HUES64 (cell line): ENCODE data around the gene EXOC2.

Experiments used
- H3K27ac ChIP-seq: 2 replicates; pipeline ENCODE4 v1.7.0; 2013; ENCODE audit warnings: low read depth, low read length, inconsistent platforms
- H3K27me3 ChIP-seq: 2 replicates; pipeline ENCODE4 v1.6.1; 2013; ENCODE audit warnings: mild to moderate bottlenecking, low read length; ENCODE audit not compliant: insufficient read depth
- H3K36me3 ChIP-seq: 2 replicates; pipeline ENCODE4 v1.6.1; 2013; ENCODE audit warnings: mild to moderate bottlenecking, low read length; ENCODE audit not compliant: insufficient read depth
- H3K4me1 ChIP-seq: 2 replicates; pipeline ENCODE4 v1.6.1; 2013; ENCODE audit warnings: mild to moderate bottlenecking, low read length, moderate library complexity; ENCODE audit not compliant: insufficient read depth
- H3K4me3 ChIP-seq: 2 replicates; pipeline ENCODE4 v1.5.1; 2013; ENCODE audit warnings: mild to moderate bottlenecking, low read length, moderate library complexity
- H3K9ac ChIP-seq: 2 replicates; pipeline ENCODE4 v1.6.1; 2013; ENCODE audit warnings: mild to moderate bottlenecking, low read depth, low read length
- H3K9me3 ChIP-seq: 2 replicates; pipeline ENCODE4 v1.6.1; 2013; ENCODE audit warnings: low read depth, low read length; ENCODE audit not compliant: insufficient read depth
- WGBS: fragments of 150-250, 120-280 bp; methylation state at CpG from one replicate; pipeline ENCODE4 v1.1.7; 2013; ENCODE audit warnings: missing lambda C conversion rate; 5-methylcytosine and 5-hydroxymethylcytosine counted together

EXOC2 gene

DNA sequence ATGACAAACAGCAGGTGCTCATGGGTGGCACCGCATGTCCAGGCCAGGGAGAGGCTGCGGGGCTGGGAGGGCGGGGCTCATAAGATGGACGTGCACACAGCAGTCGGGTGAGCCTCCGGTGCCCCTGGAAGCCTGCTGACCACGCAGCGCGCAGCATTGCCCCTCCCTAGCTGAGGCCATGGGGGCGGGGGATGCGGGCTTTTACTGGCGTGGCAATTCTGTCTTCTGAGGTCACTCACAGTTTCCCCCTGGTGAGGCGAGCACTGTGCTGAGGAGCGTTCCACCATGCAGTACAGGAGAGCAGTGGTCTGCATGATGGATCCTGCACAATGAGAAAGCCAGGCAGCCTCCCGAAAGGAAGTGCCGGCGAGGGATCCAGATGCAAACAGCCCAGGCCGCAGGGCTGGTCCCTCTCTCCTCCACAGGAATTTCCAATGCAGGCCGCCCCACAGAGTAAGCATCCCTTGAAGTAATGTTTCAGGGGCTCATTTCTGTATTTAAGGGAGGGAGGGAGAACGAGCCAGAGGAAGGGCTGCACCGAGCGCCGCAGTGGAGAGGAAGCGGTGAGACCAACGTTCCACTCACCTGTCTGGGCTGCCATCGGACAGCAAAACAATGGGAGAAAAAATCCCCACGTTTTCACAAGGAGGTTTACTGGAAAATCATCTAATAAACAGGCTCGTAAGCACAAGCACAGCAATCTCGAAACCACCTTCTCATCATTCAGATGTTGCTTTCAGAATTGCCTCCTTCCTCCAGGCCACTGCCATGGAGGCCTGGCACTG, 245.4 kb downstream of the EXOC2 start:
- peaks cover 14% of the 10 kb centered on the region for H3K9me3 ChIP-seq
- no peak overlapping the region for H3K27ac ChIP-seq
- H3K4me1 ChIP-seq: no peaks in the 10 kb centered on the region
- H3K27me3 ChIP-seq: no peaks in the 10 kb centered on the region
- 93% methylated on average over 28 of the region's 29 CpGs for WGBS
- H3K9ac ChIP-seq: no peak overlapping the region
- no peak overlapping the region for H3K4me3 ChIP-seq
- no peaks in the 10 kb centered on the region for H3K36me3 ChIP-seq

DNA sequence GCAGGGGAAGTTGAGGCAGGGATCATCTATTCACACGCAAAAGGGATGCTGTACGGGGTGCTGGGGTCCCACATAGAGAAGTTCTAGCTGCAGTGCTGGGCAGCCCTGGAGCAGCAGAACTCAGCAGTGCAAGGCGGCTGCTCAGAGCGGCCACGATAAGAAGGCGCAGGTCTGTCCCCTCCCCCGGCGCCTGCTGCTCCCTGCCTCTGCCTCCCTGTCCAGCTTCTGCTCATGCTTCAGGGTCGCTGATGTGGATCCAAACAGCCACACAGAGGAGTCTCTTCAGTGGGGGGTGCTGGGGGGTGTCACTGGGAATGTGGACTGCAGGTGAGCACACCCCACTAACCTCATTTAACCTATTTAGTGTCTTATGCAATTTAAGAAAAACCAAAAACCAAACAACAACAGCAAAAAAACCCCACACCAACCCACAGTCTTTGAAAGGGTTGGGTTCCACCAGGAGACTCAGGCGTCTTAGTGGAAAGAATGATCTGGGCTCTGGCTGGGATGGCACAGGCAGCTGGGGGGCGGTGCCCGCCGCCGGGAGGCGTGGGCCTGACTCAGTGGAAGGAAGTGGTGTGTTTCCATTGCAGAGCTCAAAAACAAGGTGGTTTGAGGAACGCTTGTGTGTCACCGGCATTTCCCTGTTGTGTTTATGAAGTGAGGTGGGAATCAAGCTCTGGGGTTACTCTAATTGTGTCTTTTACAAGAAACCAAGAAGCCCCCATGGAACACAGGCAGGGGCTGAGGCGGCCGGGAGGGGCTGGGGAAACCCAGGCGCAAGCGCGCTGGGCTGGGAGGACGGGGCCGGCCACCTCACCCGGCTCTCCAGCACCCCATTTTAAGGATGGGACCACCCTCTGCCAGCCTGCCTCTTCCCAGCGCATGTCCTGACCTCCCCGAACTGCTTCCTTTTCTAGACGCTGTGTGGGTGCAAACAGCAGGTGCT, 246.2 kb downstream of the EXOC2 start:
- Histone ChIP-seq H3K9me3 (peaks cover 14% of the 10 kb centered on the region), H3K4me1 (no peaks in the 10 kb centered on the region), H3K27me3 (no peaks in the 10 kb centered on the region), H3K27ac (no peak overlapping the region), H3K9ac (no peak overlapping the region), H3K36me3 (no peaks in the 10 kb centered on the region), H3K4me3 (no peak overlapping the region)
- WGBS: 93% methylated on average over 28 of the region's 28 CpGs

DNA sequence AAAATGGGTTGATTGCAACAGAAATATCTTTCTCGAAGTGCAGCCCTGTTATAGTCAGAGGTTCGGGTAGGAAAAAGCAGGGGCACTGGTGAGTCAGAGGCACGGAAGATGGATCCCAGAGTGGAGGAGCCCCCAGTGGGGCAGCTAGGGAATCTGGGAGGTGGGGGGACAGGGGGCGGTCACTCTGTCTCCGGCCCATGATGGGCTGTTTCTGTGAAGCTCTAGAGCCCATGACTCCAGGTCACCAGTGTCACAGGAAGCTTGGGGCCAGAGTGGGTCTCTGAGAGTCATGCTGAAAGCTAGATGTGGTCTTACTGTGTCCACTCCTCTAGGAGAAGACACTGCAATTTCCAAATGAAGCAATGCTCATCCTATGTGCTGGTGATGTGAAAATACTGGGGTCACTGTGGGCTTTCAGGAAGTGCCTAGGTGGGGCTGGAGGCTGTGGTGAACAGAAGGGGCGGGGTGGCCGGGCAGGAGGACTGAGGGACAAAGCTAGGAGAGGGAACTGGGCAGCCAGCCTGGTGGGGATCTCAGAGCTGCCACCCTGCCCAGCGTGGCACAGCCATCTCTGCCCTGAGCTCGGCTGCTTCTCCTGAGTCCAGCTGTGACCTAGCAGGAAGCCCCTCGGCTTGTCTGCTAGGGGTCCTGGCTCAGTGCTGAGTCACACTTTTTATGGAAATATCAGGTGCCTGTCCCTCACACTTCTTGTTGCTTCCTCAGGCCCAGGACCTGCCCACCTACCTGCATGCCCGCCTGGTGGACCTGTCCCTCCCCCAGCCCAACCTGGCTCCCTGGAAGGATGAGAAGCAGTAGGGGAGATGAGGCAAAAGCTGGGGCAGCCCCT, 247.1 kb downstream of the EXOC2 start:
- WGBS: 89% methylated on average over 11 of the region's 11 CpGs

DNA sequence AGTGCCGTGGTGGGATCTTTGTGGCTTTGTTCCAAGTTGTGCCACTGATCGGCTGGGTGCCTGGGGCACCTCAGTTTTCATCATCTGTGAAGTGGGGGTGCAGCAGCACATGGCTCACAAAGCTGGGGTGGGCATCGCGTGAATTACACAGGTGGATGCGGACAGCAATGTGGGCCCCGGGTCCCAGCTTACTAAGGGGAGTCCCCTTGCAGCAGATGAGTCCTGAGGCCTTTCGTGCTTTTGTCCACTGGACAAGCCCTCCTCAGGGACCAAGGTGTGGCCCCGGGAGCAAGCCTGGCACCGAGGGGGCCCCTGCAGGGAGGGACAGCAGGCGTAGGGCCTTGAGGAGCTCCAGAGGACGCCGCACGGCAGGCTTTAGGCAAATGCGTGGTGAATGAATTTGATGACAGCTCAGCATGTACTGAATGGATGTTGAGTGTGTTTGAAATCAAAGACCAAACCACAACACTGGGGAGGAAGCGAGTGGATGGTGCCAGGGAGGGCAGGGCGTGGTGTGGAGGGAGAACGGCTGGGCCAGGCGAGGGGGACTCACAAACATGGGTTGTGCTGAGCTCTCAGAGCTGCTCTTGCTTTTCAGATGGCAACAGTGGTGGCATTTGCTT, 248.2 kb downstream of the EXOC2 start:
- no peak overlapping the region for H3K27ac ChIP-seq
- peaks cover 12% of the 10 kb centered on the region for H3K9me3 ChIP-seq
- H3K4me3 ChIP-seq: no peak overlapping the region
- no peaks in the 10 kb centered on the region for H3K27me3 ChIP-seq
- no peaks in the 10 kb centered on the region for H3K4me1 ChIP-seq
- H3K36me3 ChIP-seq: no peaks in the 10 kb centered on the region
- WGBS: 91% methylated on average over 18 of the region's 18 CpGs
- no peak overlapping the region for H3K9ac ChIP-seq

More for the DNA sequence above, 247.1 kb downstream of the EXOC2 start:
- Histone ChIP-seq H3K9me3 (peaks cover 12% of the 10 kb centered on the region), H3K9ac (no peak overlapping the region), H3K4me3 (no peak overlapping the region), H3K27me3 (no peaks in the 10 kb centered on the region), H3K4me1 (no peaks in the 10 kb centered on the region), H3K36me3 (no peaks in the 10 kb centered on the region), H3K27ac (no peak overlapping the region)

DNA sequence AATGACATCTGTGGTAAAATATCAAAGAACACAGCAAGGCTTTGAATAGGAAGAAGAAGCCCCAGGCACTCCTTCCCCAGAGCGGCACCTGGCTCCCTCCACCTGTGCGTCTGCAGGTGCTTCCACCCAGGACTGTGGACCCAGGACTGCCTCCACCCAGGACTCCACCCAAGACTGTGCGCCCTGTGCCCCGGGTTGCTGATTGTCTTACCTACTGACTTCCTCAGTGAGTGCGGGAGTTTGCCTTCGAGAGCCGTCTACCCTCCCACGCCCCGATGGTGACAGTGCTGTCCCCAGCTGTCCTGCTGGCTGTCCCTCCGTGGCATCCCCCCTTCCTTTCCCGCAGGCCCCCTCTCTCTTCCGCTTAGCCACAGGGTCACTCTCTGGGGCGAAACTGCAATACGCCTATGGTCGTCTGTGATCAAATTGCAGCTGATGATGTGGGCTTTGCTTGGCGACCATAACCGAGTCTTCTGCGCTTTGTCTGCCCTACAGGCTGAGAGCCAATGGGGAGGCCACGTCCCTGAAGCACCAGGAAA, 249.2 kb downstream of the EXOC2 start:
- Histone ChIP-seq H3K9me3 (peaks cover 4% of the 10 kb centered on the region), H3K27ac (no peak overlapping the region), H3K9ac (no peak overlapping the region), H3K27me3 (no peaks in the 10 kb centered on the region), H3K36me3 (no peaks in the 10 kb centered on the region), H3K4me1 (no peaks in the 10 kb centered on the region), H3K4me3 (no peak overlapping the region)
- 92% methylated on average over 19 of the region's 19 CpGs for WGBS

DNA sequence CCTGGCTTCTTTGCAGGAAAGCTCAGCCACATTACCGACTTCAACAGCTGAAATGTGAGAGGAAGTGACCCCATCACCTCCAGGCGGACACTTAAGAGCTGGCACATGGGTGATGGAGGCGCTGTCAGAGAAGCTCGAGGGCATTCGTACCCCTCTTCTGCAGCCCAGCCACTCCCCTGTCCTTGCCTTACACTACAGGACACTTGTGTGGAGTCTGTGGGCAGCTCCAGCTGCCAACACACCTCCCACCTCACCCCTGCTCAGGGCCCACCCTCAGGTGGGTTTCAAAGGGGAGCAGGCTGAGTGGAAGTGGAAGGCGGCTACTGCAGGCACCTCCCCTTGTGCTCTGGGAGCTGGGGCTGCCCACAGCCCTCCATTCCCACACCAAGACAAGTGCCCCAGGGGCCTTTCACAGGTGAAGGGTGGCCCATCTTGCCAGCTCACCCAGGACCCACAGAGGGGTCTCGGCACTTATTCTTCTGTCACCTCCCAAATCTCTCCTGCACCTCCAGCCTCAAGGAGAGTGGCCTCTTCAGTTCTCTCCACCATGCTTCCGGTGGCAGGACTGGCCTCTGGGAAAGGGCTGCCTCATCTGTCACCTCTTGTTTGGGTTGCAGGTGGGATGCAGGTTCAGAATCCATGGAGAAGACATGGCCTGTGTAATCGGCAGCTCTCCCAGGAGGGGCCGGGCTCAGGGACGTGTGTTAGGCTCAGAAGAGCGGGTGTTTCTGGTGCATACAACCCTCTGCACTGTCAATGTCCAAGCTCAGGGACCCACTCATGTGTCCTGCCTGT, 251.6 kb downstream of the EXOC2 start:
- WGBS: 94% methylated on average over 12 of the region's 12 CpGs
- H3K4me1 ChIP-seq: no peaks in the 10 kb centered on the region
- no peaks in the 10 kb centered on the region for H3K9me3 ChIP-seq
- H3K9ac ChIP-seq: no peak overlapping the region
- H3K27me3 ChIP-seq: no peaks in the 10 kb centered on the region
- H3K27ac ChIP-seq: no peak overlapping the region
- no peak overlapping the region for H3K4me3 ChIP-seq
- H3K36me3 ChIP-seq: no peaks in the 10 kb centered on the region

DNA sequence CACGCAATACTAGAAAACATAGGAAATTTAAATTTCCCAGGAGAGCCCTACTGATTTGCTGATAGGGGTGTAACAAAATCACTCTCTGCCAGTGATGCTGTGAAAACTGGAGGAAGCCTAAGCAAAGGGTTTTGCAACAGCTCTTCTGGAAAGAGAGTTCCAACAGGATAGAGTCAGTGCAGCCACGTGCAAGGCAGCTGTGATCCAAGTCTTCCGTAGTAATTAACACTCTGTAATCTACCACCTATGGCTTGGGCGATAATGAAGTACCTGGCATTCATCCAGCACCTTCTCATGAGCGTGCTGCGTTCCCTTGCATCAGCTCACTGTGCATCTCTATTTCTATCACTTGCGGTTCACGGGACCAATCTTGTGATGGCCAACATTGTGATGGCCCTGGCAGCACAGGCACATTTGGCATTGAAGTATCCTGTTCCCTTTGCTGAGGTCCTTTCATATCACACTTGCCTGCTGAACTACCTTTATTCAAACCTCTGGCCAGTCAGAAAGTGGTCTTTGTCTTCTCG, 253.2 kb downstream of the EXOC2 start:
- 86% methylated on average over 9 of the region's 9 CpGs for WGBS
- Histone ChIP-seq H3K36me3 (no peaks in the 10 kb centered on the region), H3K4me1 (no peaks in the 10 kb centered on the region), H3K9ac (no peak overlapping the region), H3K27me3 (no peaks in the 10 kb centered on the region), H3K27ac (no peak overlapping the region), H3K4me3 (no peak overlapping the region), H3K9me3 (no peaks in the 10 kb centered on the region)

DNA sequence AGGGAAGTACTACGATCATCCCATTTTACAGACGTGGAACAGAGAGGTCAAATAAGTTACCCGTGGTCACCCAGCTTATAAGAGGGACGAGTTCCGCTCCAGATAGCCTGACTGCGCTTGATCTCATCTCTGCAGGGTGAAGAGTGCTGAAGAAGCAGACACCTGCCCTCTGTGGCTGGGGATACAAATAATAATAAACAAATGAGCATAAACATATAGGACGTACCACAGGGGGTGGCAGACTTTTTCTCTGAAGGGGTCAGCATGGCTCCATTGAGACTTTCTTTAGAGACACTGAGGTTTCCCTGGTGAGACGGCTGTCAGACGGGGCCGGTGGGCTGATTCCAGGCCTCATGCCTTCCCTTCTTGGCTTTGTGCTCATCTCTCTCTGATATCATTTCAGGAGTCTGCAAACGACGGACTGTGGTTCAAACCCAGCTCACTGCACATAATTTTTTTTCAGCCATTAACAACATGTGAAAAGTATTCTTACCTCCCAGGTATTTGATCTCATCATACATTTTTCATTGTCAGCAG, 254.2 kb downstream of the EXOC2 start:
- Histone ChIP-seq H3K4me3 (no peak overlapping the region), H3K9me3 (no peaks in the 10 kb centered on the region), H3K27ac (no peak overlapping the region), H3K27me3 (no peaks in the 10 kb centered on the region), H3K4me1 (no peaks in the 10 kb centered on the region), H3K36me3 (no peaks in the 10 kb centered on the region), H3K9ac (no peak overlapping the region)
- WGBS: 91% methylated on average over 12 of the region's 12 CpGs

DNA sequence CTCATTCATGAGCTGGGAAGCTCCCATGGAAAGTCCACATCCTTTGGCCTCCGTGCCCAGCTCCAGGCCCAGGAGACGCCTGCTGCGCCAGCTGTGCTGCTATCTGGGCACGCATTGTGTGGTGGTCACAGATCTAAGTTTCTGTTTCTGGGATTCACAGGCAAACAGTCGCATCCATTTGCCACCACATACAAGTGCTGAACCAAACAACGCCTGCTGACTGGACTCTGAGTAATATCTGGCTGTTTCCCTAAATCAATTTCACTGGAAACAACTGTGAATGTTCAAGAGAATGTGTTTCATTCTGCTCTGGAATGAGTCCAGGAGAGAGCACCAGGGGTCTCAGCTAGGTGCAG, 255.9 kb downstream of the EXOC2 start:
- Histone ChIP-seq H3K36me3 (no peaks in the 10 kb centered on the region), H3K4me3 (no peak overlapping the region), H3K4me1 (no peaks in the 10 kb centered on the region), H3K27me3 (no peaks in the 10 kb centered on the region), H3K9ac (no peak overlapping the region), H3K9me3 (no peaks in the 10 kb centered on the region), H3K27ac (no peak overlapping the region)
- WGBS: 94% methylated on average over 6 of the region's 6 CpGs
